ENCODE measurements around the gene ITPR2. TPM values are rescaled to one million over a fixed set of nuclear protein-coding genes. Genes with fewer than 3 reads are reported as not detected.
A peak's percentile ranks its signal among the peaks of the same experiment; 100 is the strongest.
"Not testable (repeated sequence)": the region's sequence is repeated elsewhere in the genome, so short reads cannot be mapped to it uniquely, and the experiment has no call there.

The ITPR2 gene
- total RNA-seq, 2 donors from 2014 or later, result 52.9 to 54.5 TPM

DNA sequence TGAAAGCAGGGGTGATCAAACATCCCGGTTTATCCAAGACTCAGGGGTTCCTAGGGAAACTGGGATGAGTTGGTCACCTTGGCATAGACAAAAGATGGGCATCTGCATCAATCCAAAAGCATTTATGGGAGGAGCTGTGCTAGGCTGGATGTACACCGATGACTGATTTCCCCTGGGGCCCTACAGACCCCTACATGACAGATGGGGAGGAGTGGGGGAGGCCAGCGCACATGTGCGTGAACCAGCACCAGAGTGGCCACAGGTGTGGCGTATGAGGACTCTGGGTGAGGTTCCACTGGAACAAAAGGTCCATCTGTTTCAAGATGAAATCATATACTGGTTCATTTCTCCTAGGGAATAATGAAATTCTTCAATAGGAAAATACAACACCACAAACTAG lies 210.4 kb downstream of the ITPR2 start:
- peaks cover 20% of the 10 kb centered on the region for H3K36me3 Mint-ChIP-seq (ENCODE audit: low read depth)
- H3K9me3 ChIP-seq (ENCODE audit: control insufficient read depth, low read length, poor library complexity, severe bottlenecking), result no peaks in the 10 kb centered on the region
- peaks cover 2% of the 10 kb centered on the region for H3K4me1 Mint-ChIP-seq
- DNase-seq (no peak), ATAC-seq (no peak)
- no peaks in the 10 kb centered on the region for H3K27me3 Mint-ChIP-seq
- no peak overlapping the region for H3K27ac Mint-ChIP-seq
- H3K4me3 Mint-ChIP-seq, result no peak overlapping the region

- no peak overlapping the region for H3K27ac Mint-ChIP-seq
- no peak for DNase-seq
Observed at GRCh38 chr12:26621932-26622331, 211.1 kb downstream of the ITPR2 start.

DNA sequence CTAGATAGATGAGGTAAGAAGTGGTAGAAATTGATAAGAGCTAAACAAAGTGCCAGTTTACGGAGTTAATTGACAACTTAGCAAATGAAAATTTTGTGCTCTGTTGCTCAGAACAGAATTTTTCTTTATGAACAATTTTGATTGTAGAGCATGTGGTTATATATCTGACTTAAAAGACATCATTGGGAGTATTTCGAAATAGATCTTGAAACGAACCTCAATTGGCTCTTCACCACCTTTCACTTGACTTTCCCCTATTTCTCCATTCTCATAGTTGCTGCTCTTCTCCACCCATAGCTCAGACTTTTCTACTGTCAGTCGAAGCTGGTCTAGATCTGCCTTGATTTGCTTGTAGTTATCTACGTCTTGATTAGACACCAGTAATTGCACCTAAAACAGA lies 212.1 kb downstream of the ITPR2 start:
- ATAC-seq (no peak), DNase-seq (no peak)
- no peaks in the 10 kb centered on the region for H3K9me3 ChIP-seq (ENCODE audit: control insufficient read depth, low read length, poor library complexity, severe bottlenecking)
- Mint-ChIP-seq H3K4me3 (no peak overlapping the region), H3K27me3 (no peaks in the 10 kb centered on the region), H3K27ac (no peak overlapping the region), H3K4me1 (no peaks in the 10 kb centered on the region), H3K36me3 (ENCODE audit: low read depth) (peaks cover 13% of the 10 kb centered on the region)

More at GRCh38 chr12:26621932-26622331, 211.1 kb downstream of the ITPR2 start:
- H3K9me3 ChIP-seq (ENCODE audit: control insufficient read depth, low read length, poor library complexity, severe bottlenecking), result no peaks in the 10 kb centered on the region
- ATAC-seq, result no peak
- H3K4me3 Mint-ChIP-seq, result no peak overlapping the region
- H3K27me3 Mint-ChIP-seq, result no peaks in the 10 kb centered on the region
- no peaks in the 10 kb centered on the region for H3K4me1 Mint-ChIP-seq
- H3K36me3 Mint-ChIP-seq (ENCODE audit: low read depth), result peaks cover 16% of the 10 kb centered on the region

DNA sequence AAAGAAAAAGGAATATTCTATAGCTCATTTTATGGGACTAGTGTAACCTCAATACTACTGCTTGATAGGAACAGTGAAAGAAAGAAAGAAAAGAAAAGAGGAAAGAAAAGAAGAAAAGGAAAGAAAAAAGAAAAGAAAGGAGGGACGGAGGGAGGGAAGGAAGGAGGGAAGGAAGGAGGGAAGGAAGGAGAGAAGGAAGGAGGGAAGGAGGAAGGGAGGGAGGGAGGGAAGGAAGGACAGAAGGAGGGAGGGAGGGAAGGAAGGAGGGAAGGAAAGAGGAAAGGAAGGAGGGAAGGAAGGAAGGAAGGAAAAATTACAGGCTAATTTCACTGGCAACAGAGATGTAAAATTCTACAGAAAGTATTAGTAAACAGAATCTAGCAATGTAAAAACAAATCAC lies 215.5 kb downstream of the ITPR2 start:
- Mint-ChIP-seq H3K4me3 (no peak overlapping the region), H3K27ac (no peak overlapping the region), H3K36me3 (ENCODE audit: low read depth) (peaks cover 20% of the 10 kb centered on the region), H3K4me1 (peaks cover 2% of the 10 kb centered on the region), H3K27me3 (no peaks in the 10 kb centered on the region)
- DNase-seq (no peak), ATAC-seq (no peak)
- no peaks in the 10 kb centered on the region for H3K9me3 ChIP-seq (ENCODE audit: control insufficient read depth, low read length, poor library complexity, severe bottlenecking)

- H3K4me1 Mint-ChIP-seq, result peaks cover 2% of the 10 kb centered on the region
- ATAC-seq (no peak), DNase-seq (no peak)
- H3K4me3 Mint-ChIP-seq, result no peak overlapping the region
- H3K27ac Mint-ChIP-seq, result peak overlapping the region; percentile 32
- no peaks in the 10 kb centered on the region for H3K9me3 ChIP-seq (ENCODE audit: control insufficient read depth, low read length, poor library complexity, severe bottlenecking)
- no peaks in the 10 kb centered on the region for H3K27me3 Mint-ChIP-seq
- peaks cover 10% of the 10 kb centered on the region for H3K36me3 Mint-ChIP-seq (ENCODE audit: low read depth)
Observed at GRCh38 chr12:26614011-26614616, 218.9 kb downstream of the ITPR2 start.

DNA sequence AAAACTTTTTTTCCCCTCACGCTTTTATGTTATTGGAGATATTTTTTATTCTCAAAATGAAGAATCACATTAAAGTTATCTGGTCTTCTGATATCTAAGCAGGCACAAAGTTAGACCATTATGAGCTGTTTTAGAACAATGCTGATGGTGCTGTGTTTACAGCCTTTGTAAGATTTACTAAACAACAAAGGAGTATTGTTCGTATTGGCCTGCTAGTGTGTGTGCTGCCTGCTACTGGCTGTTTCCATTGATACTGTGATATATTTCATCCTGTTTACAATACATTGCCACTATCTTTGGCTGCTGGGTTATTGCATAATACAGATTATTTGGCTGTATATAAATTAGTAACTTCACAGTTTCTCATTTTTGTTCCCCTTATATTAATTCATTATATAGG lies 220.8 kb downstream of the ITPR2 start:
- no peaks in the 10 kb centered on the region for H3K27me3 Mint-ChIP-seq
- no peaks in the 10 kb centered on the region for H3K9me3 ChIP-seq (ENCODE audit: control insufficient read depth, low read length, poor library complexity, severe bottlenecking)
- DNase-seq (no peak), ATAC-seq (no peak)
- H3K36me3 Mint-ChIP-seq (ENCODE audit: low read depth), result peaks cover 8% of the 10 kb centered on the region
- peaks cover 2% of the 10 kb centered on the region for H3K4me1 Mint-ChIP-seq
- H3K4me3 Mint-ChIP-seq, result no peak overlapping the region
- H3K27ac Mint-ChIP-seq, result no peak overlapping the region

DNA sequence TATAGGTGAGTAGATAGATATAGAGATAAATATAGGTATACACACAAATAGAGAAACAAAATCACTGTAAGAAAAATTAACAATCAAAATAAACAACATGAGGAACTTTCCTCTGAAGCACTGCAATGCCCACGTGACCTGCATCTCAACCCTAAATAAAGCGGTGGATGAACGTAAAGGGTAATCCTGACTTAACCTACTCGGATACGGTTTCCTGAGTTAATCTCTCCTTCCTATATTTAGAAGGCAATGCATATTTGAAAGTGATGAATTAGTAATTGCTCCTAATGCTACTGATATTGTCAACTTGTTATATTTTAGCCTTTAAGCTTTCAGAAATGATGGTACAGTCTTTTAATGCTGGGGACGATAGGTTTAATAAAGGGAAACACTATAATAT lies 221.4 kb downstream of the ITPR2 start:
- DNase-seq (no peak), ATAC-seq (no peak)
- peaks cover 8% of the 10 kb centered on the region for H3K36me3 Mint-ChIP-seq (ENCODE audit: low read depth)
- H3K4me1 Mint-ChIP-seq, result peaks cover 2% of the 10 kb centered on the region
- no peaks in the 10 kb centered on the region for H3K9me3 ChIP-seq (ENCODE audit: control insufficient read depth, low read length, poor library complexity, severe bottlenecking)
- H3K4me3 Mint-ChIP-seq, result no peak overlapping the region
- no peaks in the 10 kb centered on the region for H3K27me3 Mint-ChIP-seq
- H3K27ac Mint-ChIP-seq, result no peak overlapping the region

GRCh38 chr12:26610774-26611173 lies 222.2 kb downstream of the ITPR2 start:
- Mint-ChIP-seq H3K4me1 (peaks cover 4% of the 10 kb centered on the region), H3K4me3 (no peak overlapping the region), H3K36me3 (ENCODE audit: low read depth) (peaks cover 8% of the 10 kb centered on the region), H3K27ac (no peak overlapping the region), H3K27me3 (no peaks in the 10 kb centered on the region)
- H3K9me3 ChIP-seq (ENCODE audit: control insufficient read depth, low read length, poor library complexity, severe bottlenecking), result no peaks in the 10 kb centered on the region
- no peak for ATAC-seq
- no peak for DNase-seq

- no peak for ATAC-seq
- Mint-ChIP-seq H3K36me3 (ENCODE audit: low read depth) (peaks cover 8% of the 10 kb centered on the region), H3K27me3 (no peaks in the 10 kb centered on the region), H3K4me1 (peaks cover 4% of the 10 kb centered on the region), H3K4me3 (peak overlapping the region; percentile 37), H3K27ac (no peak overlapping the region)
- DNase-seq, result no peak
- H3K9me3 ChIP-seq (ENCODE audit: control insufficient read depth, low read length, poor library complexity, severe bottlenecking), result no peaks in the 10 kb centered on the region
Observed at GRCh38 chr12:26609986-26610385, 223.0 kb downstream of the ITPR2 start.

DNA sequence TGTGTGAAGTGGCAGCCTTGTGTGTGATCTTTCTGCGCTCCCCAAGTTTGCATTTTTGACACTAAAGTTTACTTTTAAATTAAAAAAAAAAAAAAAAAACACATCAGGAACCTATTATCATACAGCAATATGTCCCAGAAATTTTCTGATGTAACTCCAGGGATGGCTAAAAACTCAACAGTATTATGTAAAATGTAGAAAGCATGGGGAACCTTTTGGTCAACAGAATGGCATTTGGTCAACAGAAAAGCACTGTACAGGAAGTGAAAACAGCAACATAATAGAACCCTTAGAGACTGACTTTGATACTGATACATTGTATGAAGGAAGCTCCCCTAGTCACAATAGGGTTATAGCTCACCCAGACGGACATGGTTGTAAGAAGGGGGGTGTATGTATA lies 224.3 kb downstream of the ITPR2 start:
- DNase-seq (no peak), ATAC-seq (no peak)
- Mint-ChIP-seq H3K27ac (no peak overlapping the region), H3K27me3 (no peaks in the 10 kb centered on the region), H3K4me3 (no peak overlapping the region), H3K4me1 (peaks cover 7% of the 10 kb centered on the region), H3K36me3 (ENCODE audit: low read depth) (peaks cover 11% of the 10 kb centered on the region)
- H3K9me3 ChIP-seq (ENCODE audit: control insufficient read depth, low read length, poor library complexity, severe bottlenecking), result no peaks in the 10 kb centered on the region

DNA sequence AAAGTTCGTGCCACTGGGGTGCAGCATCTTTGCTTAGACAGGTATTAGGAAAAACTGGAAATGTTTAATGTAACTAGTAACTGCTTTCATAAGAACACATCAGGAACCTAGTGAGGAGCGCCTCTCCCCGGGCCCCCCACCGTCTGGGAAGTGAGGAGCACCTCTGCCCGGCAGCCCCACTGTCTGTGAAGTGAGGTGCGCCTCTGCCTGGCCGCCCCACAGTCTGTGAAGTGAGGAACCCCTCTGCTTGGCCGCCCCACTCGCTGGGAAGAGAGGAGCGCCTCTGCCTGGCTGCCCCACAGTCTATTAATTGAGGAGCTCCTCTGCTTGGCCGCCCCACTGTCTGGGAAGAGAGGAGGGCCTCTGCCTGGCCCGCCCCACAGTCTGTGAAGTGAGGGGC lies 224.7 kb downstream of the ITPR2 start:
- DNase-seq (no peak), ATAC-seq (no peak)
- Mint-ChIP-seq H3K36me3 (ENCODE audit: low read depth) (peaks cover 8% of the 10 kb centered on the region), H3K4me1 (peaks cover 7% of the 10 kb centered on the region), H3K4me3 (no peak overlapping the region), H3K27me3 (no peaks in the 10 kb centered on the region), H3K27ac (no peak overlapping the region)
- no peaks in the 10 kb centered on the region for H3K9me3 ChIP-seq (ENCODE audit: control insufficient read depth, low read length, poor library complexity, severe bottlenecking)

- peaks cover 8% of the 10 kb centered on the region for H3K36me3 Mint-ChIP-seq (ENCODE audit: low read depth)
- H3K27ac Mint-ChIP-seq, result no peak overlapping the region
- H3K4me1 Mint-ChIP-seq, result peaks cover 5% of the 10 kb centered on the region
- H3K27me3 Mint-ChIP-seq, result no peaks in the 10 kb centered on the region
- H3K4me3 Mint-ChIP-seq, result no peak overlapping the region
- no peaks in the 10 kb centered on the region for H3K9me3 ChIP-seq (ENCODE audit: control insufficient read depth, low read length, poor library complexity, severe bottlenecking)
- ATAC-seq, result no peak
- no peak for DNase-seq
Observed at GRCh38 chr12:26606911-26607310, 226.1 kb downstream of the ITPR2 start.

DNA sequence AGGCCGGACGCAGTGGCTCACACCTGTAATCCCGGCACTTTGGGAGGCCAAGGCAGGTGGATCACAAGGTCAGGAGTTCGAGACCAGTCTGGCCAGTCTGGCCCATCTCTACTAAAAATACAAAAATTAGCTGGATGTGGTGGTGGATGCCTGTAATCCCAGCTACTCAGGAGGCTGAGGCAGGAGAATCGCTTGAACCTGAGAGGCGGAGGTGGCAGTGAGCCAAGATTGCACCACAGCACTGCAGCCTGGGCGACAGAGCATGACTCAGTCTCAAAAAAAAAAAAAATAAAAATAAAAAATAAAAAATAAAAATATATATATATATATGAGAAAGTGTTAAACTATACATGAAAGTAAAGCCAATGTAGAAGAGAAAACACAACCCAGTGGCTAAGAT lies 228.2 kb downstream of the ITPR2 start:
- not testable (repeated sequence) for H3K4me3 Mint-ChIP-seq; H3K27ac Mint-ChIP-seq; DNase-seq; H3K9me3 ChIP-seq (ENCODE audit: control insufficient read depth, low read length, poor library complexity, severe bottlenecking); H3K27me3 Mint-ChIP-seq; ATAC-seq
- H3K36me3 Mint-ChIP-seq (ENCODE audit: low read depth), result peaks cover 20% of the 10 kb centered on the region
- peaks cover 14% of the 10 kb centered on the region for H3K4me1 Mint-ChIP-seq

- no peak overlapping the region for H3K27ac Mint-ChIP-seq
Observed at GRCh38 chr12:26599096-26599695, 233.8 kb downstream of the ITPR2 start.

More at GRCh38 chr12:26599096-26599695, 233.8 kb downstream of the ITPR2 start:
- Mint-ChIP-seq H3K4me3 (no peak overlapping the region), H3K36me3 (ENCODE audit: low read depth) (peaks cover 20% of the 10 kb centered on the region), H3K27me3 (no peaks in the 10 kb centered on the region), H3K4me1 (peaks cover 9% of the 10 kb centered on the region)
- DNase-seq (no peak), ATAC-seq (no peak)
- H3K9me3 ChIP-seq (ENCODE audit: control insufficient read depth, low read length, poor library complexity, severe bottlenecking), result no peaks in the 10 kb centered on the region

All from T-helper 17 cell (primary cell).